ENCODE measurements around the gene CCL13.

DNA sequence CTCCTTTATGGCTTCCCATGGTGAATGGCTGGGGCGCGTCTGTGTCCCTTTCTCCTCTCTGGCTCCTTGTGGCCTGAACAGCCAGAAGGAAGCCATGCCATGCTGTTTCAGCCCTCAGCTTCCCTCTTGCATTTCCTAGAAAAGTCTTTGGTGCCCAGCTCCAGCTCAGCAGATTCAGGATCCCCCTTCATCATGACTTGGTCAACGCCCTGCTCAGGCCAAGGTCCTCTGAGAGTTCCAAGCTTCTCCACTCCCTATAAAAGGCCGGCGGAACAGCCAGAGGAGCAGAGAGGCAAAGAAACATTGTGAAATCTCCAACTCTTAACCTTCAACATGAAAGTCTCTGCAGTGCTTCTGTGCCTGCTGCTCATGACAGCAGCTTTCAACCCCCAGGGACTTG lies at the start of gene CCL13:
- TF ChIP-seq, protein P1, sequence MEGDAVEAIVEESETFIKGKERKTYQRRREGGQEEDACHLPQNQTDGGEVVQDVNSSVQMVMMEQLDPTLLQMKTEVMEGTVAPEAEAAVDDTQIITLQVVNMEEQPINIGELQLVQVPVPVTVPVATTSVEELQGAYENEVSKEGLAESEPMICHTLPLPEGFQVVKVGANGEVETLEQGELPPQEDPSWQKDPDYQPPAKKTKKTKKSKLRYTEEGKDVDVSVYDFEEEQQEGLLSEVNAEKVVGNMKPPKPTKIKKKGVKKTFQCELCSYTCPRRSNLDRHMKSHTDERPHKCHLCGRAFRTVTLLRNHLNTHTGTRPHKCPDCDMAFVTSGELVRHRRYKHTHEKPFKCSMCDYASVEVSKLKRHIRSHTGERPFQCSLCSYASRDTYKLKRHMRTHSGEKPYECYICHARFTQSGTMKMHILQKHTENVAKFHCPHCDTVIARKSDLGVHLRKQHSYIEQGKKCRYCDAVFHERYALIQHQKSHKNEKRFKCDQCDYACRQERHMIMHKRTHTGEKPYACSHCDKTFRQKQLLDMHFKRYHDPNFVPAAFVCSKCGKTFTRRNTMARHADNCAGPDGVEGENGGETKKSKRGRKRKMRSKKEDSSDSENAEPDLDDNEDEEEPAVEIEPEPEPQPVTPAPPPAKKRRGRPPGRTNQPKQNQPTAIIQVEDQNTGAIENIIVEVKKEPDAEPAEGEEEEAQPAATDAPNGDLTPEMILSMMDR (IDR thresholded peaks at IDR 0.05): no peak
- TF ChIP-seq EP300 (IDR thresholded peaks at IDR 0.05): no peak
- TF ChIP-seq POLR2AphosphoS5 (IDR thresholded peaks at IDR 0.05): no peak
- no peak for TF ChIP-seq POLR2A (IDR thresholded peaks at IDR 0.05)
